Medulla oblongata (tissue), 1 donor: ENCODE data around the gene SARNP.
A peak's percentile ranks its signal among the peaks of the same experiment; 100 is the strongest.
"Not testable (repeated sequence)": the region's sequence is repeated elsewhere in the genome, so short reads cannot be mapped to it uniquely, and the experiment has no call there.

Experiments
- DNase-seq: peaks from one replicate; pipeline ENCODE4 v3.0.0-alpha.2; 2015; ENCODE audit errors: extremely low spot score

SARNP gene

DNA sequence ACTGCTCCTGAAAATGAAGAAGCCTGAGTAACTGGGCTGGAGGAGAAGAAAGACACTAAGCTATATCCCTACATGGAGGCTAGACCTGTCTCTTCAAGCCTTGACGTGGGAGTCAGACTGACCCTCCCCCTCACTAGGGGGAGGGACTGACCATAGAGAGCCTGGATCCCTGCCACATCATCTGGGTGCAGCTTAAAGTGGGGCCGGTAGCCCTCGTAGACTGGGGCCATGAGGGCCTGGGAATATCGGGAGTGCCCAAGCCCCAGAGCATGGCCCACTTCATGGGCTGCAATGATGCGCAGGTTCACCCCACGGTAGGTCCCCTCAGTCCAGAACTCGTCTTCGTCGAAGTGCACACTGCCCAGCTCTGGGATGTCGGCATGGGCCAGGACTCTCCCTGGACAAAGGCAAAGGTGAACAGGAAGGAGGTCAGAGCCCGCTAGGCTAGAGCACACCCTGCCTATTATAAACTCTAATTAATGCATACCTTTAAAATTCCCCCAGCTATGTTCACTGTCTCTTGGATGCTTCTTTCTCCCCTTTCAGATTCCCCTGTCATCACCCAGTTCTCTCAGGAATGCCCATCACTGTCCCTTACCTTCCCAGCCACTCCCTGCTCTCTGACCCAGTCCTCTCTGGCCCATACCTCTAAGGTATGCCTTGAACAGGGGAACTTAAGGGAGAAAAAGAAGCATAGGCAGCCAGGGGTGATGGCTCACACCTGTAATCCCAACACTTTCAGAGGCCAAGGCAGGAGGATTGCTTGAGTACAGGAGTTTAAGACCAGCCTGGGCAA is 22.0 kb upstream of the SARNP start:
- DNase-seq = no peak

DNA sequence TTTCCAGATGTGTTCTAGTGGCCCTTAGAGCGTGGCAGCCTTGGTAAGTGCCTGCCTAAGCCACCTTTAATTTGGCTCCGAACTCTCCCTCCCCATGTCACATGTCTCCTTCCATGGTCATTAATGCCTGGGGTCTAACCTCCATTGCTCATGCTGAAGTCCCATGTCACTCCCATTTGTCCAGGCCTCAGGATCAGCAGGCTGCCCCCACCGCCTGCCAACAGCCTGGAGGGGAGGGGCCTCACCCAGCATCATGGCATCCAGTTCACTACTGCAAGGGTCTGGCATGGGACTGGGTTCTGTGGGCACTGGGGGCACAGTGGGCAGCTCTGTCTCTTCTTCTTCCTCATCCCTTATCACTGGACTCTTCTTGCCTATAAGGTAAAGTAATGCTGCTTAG is 20.8 kb upstream of the SARNP start:
- DNase-seq = no peak

DNA sequence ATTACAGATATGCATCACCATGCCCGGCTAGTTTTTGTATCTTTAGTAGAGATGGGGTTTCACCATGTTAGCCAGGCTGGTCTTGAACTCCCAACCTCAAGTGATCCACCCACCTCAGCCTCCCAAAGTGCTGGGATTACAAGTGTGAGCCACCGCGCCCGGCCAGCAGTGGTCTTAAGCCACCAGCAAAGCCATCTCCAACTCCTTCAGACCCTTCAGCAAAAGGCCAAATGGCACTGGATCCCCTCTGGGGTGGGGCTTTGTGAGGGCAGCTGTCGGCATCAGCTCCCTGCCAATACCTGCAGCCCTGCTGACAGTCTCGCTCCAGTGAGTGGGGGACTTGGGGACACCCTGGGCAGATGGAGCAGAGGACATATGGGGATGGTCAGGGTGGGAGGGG is 16.9 kb upstream of the SARNP start:
- DNase-seq = not testable (repeated sequence)

DNA sequence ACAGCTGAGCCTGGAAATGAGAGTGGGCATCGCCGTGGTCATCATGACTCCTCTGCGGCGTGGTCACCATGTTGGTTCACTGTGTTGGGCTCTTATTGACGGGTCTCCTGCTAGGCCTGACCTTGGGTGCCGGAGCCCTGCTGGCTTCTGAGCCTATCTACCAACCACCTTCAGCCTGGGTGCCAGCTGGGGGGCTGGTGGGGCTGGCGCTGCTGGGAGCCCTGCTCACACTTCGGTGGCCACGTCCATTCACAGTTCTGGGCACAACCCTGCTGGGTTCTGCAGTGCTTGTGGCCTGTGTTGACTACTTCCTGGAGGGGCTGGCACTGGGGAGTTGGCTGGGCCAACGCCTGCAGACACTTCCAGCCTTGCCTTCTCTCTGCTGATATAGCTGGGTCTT is 15.5 kb upstream of the SARNP start:
- DNase-seq = no peak

- DNase-seq = no peak
These were observed 13.9 kb upstream of the SARNP start for GRCh38 chr12:55831447-55831815.

DNA sequence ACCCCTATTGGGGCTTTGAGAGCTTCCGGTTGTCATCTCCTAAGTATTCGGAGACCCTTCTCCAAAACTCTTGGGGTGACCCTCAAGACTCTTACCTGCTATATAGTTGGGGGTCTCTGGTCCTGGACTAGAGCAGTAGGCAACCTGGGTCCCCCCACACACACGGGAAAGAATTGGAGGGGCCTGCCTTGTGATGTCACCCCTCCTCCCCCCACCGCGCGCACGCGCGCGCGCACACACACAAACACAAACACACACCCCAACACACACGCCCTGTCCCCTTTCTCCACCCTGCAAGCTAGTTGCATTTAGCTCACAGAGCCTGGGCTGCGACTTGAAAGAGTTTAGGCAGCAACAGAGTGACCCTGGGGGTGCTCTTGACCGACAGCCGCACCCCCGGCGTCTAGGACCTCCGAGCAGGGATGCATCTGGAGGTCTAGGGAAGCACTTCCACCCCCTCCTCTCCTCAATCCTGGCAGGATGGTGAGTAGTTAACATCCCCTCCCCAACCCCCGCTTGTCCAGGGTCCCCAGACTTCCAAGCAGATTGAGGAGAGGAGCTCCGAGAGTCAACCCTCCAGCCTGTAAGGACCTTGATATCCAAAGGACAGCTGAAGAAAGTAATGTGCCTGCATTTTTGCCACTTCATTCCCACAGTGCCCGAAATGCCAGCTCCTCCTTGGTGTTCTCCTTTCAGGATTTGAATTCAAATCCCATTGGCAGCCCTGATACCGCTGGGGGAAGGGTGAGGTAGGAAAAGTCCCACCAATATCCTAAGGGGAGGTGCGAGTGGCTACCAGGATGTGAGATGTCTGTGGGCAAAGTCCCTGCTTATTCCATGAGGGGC is 13.3 kb upstream of the SARNP start:
- peak; percentile 85 for DNase-seq

DNA sequence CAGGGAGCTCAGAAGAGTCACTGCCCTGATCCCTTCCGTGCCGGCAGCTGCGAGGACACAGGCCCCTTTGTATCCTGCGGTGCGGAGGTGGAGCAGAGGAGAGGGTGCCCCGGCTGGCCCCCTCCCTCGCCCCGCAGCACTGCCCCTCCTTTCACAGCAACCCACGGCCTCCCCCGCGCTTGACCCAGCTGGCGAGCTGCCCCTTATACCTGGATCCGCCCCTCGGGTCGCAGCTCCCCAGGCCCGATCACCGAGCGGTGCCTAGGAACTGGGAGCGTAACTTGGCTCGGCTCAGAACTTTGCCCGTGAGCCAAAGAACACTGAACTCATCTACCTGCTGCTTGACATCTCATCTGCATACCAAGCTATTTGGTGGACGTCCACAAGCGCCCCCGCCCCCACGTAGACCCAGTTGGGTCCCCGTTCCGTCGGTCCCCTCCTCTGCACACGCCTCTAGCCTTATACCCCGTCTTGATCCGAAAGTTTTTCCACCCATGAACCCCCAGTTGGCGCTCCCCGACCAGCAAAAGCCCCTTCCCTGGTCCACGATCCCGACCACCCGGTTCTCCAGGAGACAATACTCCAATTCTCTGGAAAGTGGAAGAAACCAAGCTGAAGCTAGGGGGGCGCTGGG is 12.6 kb upstream of the SARNP start:
- no peak for DNase-seq

- DNase-seq = no peak
These were observed 10.8 kb upstream of the SARNP start for GRCh38 chr12:55828357-55828756.

DNA sequence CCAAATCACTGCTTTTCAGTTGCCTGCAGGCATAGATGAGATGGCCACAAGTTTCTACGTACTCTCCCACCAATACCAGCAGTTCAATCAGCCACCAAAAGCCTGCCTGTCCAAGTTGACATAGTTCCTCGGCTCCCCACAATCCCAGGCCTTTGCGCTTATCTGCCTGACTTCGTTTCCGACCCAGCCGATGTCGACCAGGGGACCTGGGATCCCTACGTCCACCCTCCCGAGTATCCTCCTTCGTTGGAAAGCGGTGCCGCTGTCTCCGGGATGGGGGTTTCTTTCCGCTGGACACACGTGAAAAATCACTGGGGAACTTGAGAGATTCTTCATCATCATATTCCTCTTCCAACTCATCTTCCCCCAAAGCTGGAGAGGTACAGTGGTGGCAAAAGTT is 10.3 kb upstream of the SARNP start:
- DNase-seq = no peak

- no peak for DNase-seq
These were observed 7.2 kb upstream of the SARNP start for GRCh38 chr12:55824726-55825125.

DNA sequence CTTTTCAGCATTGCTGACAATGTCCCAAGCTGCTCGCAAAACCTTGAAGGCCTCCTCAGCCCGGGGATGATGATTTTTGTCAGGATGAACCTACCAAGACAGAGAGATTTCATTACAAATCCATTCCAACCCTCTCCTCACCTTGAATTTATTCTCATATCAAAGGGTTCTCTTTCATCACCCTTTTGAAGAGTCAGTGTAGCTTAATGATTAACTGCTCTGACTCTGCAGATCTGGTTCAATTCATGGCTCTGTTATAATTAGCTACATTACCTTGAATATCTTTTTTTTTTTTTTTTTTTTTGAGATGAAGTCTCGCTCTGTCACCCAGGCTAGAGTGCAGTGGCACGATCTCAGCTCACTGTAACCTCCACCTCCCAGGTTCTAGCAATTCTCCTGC is 5.9 kb upstream of the SARNP start:
- DNase-seq = no peak

GRCh38 chr12:55822228-55822627 is 4.7 kb upstream of the SARNP start:
- DNase-seq = no peak

GRCh38 chr12:55820679-55821078 is 3.2 kb upstream of the SARNP start:
- DNase-seq = no peak

GRCh38 chr12:55818886-55819285 is 1.4 kb upstream of the SARNP start:
- DNase-seq = no peak

- DNase-seq = no peak
These were observed 710 bp upstream of the SARNP start for GRCh38 chr12:55818140-55818728.

GRCh38 chr12:55816881-55817344 is 611 bp downstream of the SARNP start:
- no peak for DNase-seq

DNA sequence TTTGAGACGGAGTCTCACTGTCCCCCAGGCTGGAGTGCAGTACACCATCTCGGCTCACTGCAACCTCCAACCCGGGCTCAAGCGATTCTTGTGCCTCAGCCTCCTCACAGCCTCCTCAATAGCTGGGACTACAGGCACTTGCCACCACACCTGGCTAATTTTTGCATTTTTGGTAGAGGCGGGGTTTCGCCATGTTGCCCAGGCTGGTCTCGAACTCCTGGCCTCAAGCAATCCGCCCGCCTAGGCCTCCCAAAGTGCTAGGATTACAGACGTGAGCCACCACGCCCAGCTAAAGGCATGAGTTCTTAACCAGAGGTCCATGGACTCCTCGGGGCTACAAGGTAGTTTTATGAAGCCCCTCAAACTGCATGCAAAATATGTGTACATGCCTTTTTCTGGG is 2.1 kb downstream of the SARNP start:
- no peak for DNase-seq

GRCh38 chr12:55814257-55814656 is 3.3 kb downstream of the SARNP start:
- DNase-seq = no peak

- no peak for DNase-seq
These were observed 5.4 kb downstream of the SARNP start for GRCh38 chr12:55812088-55812487.

DNA sequence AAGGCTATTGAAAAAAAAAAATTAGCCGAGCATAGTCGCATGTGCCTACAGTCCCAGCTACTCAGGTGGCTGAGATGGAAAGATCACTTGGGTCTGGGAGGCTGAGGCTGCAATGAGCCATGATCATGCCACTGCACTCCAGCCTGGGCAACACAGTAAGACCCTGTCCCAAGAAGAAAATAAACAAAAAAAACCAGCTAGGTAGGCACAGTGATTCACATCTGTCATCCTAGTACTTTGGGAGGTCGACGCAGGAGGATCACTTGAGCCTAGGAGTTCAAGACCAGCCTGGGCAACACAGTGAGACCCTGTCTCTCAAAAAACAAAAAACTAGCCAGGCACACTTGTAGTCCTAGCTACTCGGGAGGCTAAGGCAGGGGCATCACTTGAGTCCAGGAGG is 8.2 kb downstream of the SARNP start:
- no peak for DNase-seq

DNA sequence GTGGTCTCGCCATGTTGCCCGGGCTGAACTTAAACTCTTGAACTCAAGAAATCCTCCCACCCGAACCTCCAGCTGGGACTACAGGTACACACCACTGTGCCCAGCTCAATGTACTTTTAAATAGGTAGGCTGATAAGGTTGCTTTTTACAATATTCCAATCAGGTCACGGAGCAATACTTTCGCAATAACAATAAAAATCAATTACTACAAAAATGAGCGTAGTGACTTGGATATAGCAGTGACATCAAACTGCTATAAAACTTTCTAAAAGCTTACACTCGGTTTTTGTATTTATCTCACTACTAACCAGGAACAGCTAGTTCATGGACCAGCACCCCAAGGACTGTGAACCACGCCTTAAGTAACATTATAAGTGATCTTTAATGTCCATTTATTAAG is 10.5 kb downstream of the SARNP start:
- no peak for DNase-seq

- DNase-seq = no peak
These were observed 20.0 kb downstream of the SARNP start for GRCh38 chr12:55797550-55797949.
